Transverse colon (tissue), 4 donors: Measurements from ENCODE around the gene SLX4.

Source experiments
- EP300 ChIP-seq: sonication (generic); formaldehyde crosslinking; IDR thresholded peaks from one replicate; pipeline ENCODE4 v1.6.1; 2017; ENCODE audit warnings: antibody characterized with exemption, low read depth
- POLR2A ChIP-seq: fragments of 450-650 bp; IDR thresholded peaks from one replicate; pipeline ENCODE4 v1.6.1; 2016; ENCODE audit warnings: antibody characterized with exemption, mild to moderate bottlenecking, moderate library complexity
- POLR2AphosphoS5 ChIP-seq, 3 donors: sonication (generic); formaldehyde crosslinking; IDR thresholded peaks; one replicate each; pipeline ENCODE4 v1.6.1; 2016; ENCODE audit warnings: antibody characterized with exemption in 3 of 3
- TF ChIP-seq, protein P1 (sequence below), 5 experiments: fragments of 200-600 bp in 3 of 5; fragments of 450-650 bp in 2 of 5; sonication (generic) in 3 of 5; IDR thresholded peaks; 1 replicate in 2 of 5; 2 replicates in 3 of 5; pipeline ENCODE4 v1.5.1; 2016 to 2017; ENCODE audit warnings: antibody characterized with exemption in 5 of 5, inconsistent platforms in 3 of 5, mild to moderate bottlenecking in 2 of 5, moderate library complexity in 1 of 5

- TF ChIP-seq, protein P1, sequence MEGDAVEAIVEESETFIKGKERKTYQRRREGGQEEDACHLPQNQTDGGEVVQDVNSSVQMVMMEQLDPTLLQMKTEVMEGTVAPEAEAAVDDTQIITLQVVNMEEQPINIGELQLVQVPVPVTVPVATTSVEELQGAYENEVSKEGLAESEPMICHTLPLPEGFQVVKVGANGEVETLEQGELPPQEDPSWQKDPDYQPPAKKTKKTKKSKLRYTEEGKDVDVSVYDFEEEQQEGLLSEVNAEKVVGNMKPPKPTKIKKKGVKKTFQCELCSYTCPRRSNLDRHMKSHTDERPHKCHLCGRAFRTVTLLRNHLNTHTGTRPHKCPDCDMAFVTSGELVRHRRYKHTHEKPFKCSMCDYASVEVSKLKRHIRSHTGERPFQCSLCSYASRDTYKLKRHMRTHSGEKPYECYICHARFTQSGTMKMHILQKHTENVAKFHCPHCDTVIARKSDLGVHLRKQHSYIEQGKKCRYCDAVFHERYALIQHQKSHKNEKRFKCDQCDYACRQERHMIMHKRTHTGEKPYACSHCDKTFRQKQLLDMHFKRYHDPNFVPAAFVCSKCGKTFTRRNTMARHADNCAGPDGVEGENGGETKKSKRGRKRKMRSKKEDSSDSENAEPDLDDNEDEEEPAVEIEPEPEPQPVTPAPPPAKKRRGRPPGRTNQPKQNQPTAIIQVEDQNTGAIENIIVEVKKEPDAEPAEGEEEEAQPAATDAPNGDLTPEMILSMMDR (IDR thresholded peaks at IDR 0.05), result no peak
- TF ChIP-seq POLR2AphosphoS5 (IDR thresholded peaks at IDR 0.05), result no peak
- no peak for TF ChIP-seq POLR2A
- TF ChIP-seq EP300, result no peak
Measured at GRCh38 chr16:3591991-3592390, 19.4 kb downstream of the SLX4 start.
